Measurements from ENCODE around the gene GTF2A2. TPM values are rescaled to one million over a fixed set of nuclear protein-coding genes. Genes with fewer than 3 reads are reported as not detected.
A peak's percentile ranks its signal among the peaks of the same experiment; 100 is the strongest.

The GTF2A2 gene
- polyA plus RNA-seq, 6 donors from 2014 or later, result 115 to 206 (median 142) TPM

DNA sequence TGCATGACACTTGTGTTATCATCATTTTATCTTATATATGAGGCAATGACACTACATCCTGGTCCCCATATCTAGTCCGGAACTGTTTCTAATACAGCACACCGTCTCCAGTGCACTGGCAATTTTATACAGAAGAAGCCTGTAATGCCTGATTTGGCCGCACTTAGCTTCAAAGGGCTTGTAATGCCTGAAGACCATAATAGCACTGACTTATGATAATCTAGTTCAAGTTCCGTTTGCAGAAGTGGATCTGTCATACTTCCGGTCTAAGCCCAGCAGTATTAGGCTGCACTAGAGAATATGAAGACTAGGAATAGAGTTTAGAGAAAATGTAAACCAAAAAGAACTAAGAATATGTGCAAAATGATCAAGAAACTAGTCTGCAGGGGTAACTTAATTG is 30.5 kb upstream of the GTF2A2 start:
- peak; percentile 44 to 53 for ATAC-seq (ENCODE audit: low read depth in 2 of 2)
- Mint-ChIP-seq H3K27ac (peak overlapping the region; percentile 97 to 99 (median 98)), H3K27me3 (no peaks in the 10 kb centered on the region), H3K9me3 (no peaks in the 10 kb centered on the region), H3K4me1 (peaks cover 28 to 59% (median 47%) of the 10 kb centered on the region in 3 donors), H3K4me3 (peak overlapping the region; percentile 85 to 99 (median 98)), H3K36me3 (peaks cover 5 to 11% of the 10 kb centered on the region in 2 donors)
- peak; percentile 67 for DNase-seq

DNA sequence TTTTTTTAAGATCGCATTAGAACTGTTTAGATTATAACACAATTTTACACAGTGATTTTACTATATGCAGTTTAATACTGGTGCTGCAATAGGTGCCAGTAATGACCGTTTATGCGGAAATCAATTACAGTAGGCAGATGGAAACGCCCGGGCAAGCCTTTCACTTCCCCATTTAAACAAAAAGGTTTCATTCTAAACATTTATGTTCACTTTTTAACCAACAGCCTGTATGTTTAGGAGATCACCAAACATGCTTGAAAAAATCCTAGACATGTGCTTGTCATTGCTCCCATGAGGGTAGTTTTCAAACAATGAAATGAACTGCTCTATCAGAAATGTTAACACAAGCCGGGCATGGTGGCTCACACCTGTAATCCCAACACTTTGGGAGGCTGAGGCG is 29.1 kb upstream of the GTF2A2 start:
- DNase-seq (peak; percentile 71), ATAC-seq (ENCODE audit: low read depth in 2 of 2) (peak; percentile 28 to 35)
- no peaks in the 10 kb centered on the region for H3K27me3 Mint-ChIP-seq
- no peaks in the 10 kb centered on the region for H3K9me3 Mint-ChIP-seq
- peaks cover 28 to 59% (median 47%) of the 10 kb centered on the region in 3 donors for H3K4me1 Mint-ChIP-seq
- peaks cover 5 to 11% of the 10 kb centered on the region in 2 donors for H3K36me3 Mint-ChIP-seq
- H3K27ac Mint-ChIP-seq, result peak overlapping the region; percentile 96 to 99 (median 98)
- H3K4me3 Mint-ChIP-seq, result peak overlapping the region; percentile 83 to 99 (median 92)

GRCh38 chr15:59685737-59686297 is 28.5 kb upstream of the GTF2A2 start:
- DNase-seq (no peak), ATAC-seq (ENCODE audit: low read depth in 2 of 2) (no peak)
- Mint-ChIP-seq H3K9me3 (no peaks in the 10 kb centered on the region), H3K4me3 (peak overlapping the region; percentile 83 to 99 (median 92)), H3K27ac (peak overlapping the region; percentile 34 to 98 (median 80)), H3K27me3 (no peaks in the 10 kb centered on the region), H3K4me1 (peaks cover 28 to 53% (median 43%) of the 10 kb centered on the region in 3 donors), H3K36me3 (peaks cover 5 to 11% of the 10 kb centered on the region in 2 donors)

DNA sequence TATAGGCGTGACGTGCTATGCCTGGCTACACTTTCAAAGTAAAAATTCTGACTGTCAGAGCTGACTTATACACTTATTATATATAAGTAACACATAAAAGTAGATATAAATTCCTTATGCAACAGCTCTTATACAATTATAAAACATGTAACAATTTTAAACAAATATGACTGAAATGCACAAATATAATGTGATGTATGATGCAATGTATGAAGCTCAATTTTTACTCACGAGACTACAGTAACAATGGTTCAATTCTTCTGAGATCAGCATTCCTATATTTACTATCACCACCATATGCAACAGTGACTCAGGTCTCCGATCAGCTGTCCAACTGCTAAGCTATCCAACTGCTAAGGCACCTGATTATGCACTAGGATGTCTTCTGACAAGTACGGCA is 23.6 kb upstream of the GTF2A2 start:
- H3K4me3 Mint-ChIP-seq, result no peak overlapping the region
- no peak overlapping the region for H3K27ac Mint-ChIP-seq
- DNase-seq, result no peak
- peaks cover 0 to 5% of the 10 kb centered on the region in 2 donors for H3K36me3 Mint-ChIP-seq
- peaks cover 9 to 28% (median 14%) of the 10 kb centered on the region in 3 donors for H3K4me1 Mint-ChIP-seq
- H3K27me3 Mint-ChIP-seq, result no peaks in the 10 kb centered on the region
- ATAC-seq (ENCODE audit: low read depth in 2 of 2), result no peak
- H3K9me3 Mint-ChIP-seq, result no peaks in the 10 kb centered on the region

DNA sequence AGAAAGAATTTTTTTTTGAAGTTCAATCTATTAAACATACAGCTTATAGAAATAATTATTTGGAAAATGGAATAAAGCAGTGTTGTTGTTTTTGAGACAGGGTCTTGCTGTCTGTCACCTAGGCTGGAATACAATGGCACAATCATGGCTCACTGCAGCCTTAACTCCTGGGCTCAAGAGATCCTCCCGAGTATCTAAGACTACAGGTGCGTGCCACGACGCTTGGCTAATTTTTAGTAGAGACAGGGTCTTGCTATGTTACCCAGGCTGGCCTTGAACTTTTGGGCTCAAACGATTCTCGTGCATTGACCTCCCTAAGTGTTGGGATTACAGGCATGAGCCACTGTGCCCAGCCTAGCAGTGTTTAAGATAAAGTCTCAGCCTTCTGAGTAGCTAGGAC is 23.0 kb upstream of the GTF2A2 start:
- ATAC-seq (ENCODE audit: low read depth in 2 of 2) (no peak), DNase-seq (no peak)
- Mint-ChIP-seq H3K4me3 (peak overlapping the region in 1 of 8 donors; percentile 37), H3K27me3 (no peaks in the 10 kb centered on the region), H3K4me1 (peaks cover 4 to 23% (median 9%) of the 10 kb centered on the region in 3 donors), H3K36me3 (peaks cover 0 to 5% of the 10 kb centered on the region in 2 donors), H3K27ac (no peak overlapping the region), H3K9me3 (no peaks in the 10 kb centered on the region)

DNA sequence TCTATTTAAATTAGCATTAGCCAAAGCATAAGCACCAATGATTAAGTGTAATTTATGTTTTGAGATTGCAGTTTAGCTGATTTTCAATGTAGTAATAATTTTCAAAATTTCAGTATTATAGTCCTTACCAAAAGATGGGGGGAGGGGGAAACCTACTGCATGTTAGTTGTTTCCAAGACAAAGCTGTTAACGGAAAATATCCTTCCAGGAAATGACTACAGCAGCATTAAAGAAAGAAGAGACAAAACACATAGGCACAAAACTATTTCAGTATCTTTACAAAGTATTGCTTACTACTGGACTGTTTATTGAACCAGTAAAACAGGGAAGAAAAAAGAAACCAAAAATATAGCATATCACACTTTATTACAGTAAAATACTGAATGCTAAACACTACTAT is 21.3 kb upstream of the GTF2A2 start:
- Mint-ChIP-seq H3K4me3 (no peak overlapping the region), H3K36me3 (peaks cover 0 to 5% of the 10 kb centered on the region in 2 donors), H3K4me1 (peaks cover 4 to 10% (median 7%) of the 10 kb centered on the region in 3 donors), H3K9me3 (no peaks in the 10 kb centered on the region), H3K27ac (no peak overlapping the region), H3K27me3 (no peaks in the 10 kb centered on the region)
- ATAC-seq (ENCODE audit: low read depth in 2 of 2) (no peak), DNase-seq (no peak)

- Mint-ChIP-seq H3K27me3 (no peaks in the 10 kb centered on the region), H3K4me1 (peaks cover 3 to 5% (median 4%) of the 10 kb centered on the region in 3 donors), H3K4me3 (no peak overlapping the region), H3K9me3 (no peaks in the 10 kb centered on the region), H3K36me3 (peaks cover 0 to 3% of the 10 kb centered on the region in 2 donors), H3K27ac (no peak overlapping the region)
- ATAC-seq (ENCODE audit: low read depth in 2 of 2) (no peak), DNase-seq (no peak)
These were observed 20.9 kb upstream of the GTF2A2 start for GRCh38 chr15:59678172-59678571.

GRCh38 chr15:59676565-59676964 is 19.2 kb upstream of the GTF2A2 start:
- H3K27ac Mint-ChIP-seq, result no peak overlapping the region
- H3K4me1 Mint-ChIP-seq, result peaks cover 0 to 5% (median 4%) of the 10 kb centered on the region in 3 donors
- ATAC-seq (ENCODE audit: low read depth in 2 of 2) (no peak), DNase-seq (no peak)
- no peaks in the 10 kb centered on the region for H3K36me3 Mint-ChIP-seq
- no peaks in the 10 kb centered on the region for H3K27me3 Mint-ChIP-seq
- H3K4me3 Mint-ChIP-seq, result no peak overlapping the region
- no peaks in the 10 kb centered on the region for H3K9me3 Mint-ChIP-seq

DNA sequence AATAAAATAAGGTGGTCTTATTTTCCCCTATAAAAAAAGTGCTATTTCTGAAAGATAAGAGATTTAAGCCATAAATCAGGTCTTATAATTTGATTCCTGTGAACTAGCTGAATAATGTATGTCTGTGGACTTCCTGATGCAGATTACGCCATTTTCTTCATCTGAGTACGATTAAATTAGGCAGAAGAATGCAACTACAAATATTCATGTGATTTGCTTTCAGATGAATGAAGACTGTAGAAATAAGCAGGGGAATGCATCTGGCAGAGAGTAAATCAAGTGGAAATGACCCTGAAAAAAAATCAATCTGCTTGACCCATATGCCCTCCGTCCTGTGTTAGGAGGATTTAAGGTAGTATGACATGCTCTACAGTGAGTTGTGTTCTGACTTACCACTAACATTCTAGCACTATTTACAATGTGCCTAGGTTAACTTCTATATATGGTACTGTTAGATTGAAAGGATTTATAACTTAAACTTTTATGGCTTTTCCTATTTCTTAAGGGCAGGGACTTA is 17.1 kb upstream of the GTF2A2 start:
- Mint-ChIP-seq H3K4me3 (no peak overlapping the region), H3K9me3 (no peaks in the 10 kb centered on the region), H3K4me1 (peaks cover 0 to 2% (median 1%) of the 10 kb centered on the region in 3 donors), H3K27ac (no peak overlapping the region), H3K27me3 (no peaks in the 10 kb centered on the region), H3K36me3 (no peaks in the 10 kb centered on the region)
- DNase-seq (no peak), ATAC-seq (ENCODE audit: low read depth in 2 of 2) (no peak)

DNA sequence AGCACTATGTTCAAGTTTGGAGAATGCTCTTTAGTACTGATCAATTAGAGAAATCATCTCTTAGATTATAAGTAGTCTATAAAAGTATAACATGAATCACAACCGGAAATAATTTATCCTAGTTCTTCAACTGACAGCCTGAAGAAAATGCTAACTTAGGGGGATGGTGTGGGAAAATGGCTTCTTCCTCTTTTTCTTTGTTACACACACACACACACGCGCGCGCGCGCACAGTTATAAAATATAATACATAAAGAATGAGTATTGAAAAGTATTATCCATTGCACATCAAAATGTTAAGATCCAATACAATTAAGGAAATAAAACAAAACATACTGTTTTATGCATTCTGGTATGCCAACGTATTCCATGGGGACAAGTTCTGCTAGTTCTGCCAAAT is 11.2 kb upstream of the GTF2A2 start:
- no peak for ATAC-seq (ENCODE audit: low read depth in 2 of 2)
- H3K27me3 Mint-ChIP-seq, result no peaks in the 10 kb centered on the region
- H3K9me3 Mint-ChIP-seq, result no peaks in the 10 kb centered on the region
- H3K4me1 Mint-ChIP-seq, result peaks cover 0 to 6% (median 0%) of the 10 kb centered on the region in 3 donors
- no peak for DNase-seq
- H3K4me3 Mint-ChIP-seq, result no peak overlapping the region
- H3K36me3 Mint-ChIP-seq, result peaks cover 0 to 5% of the 10 kb centered on the region in 2 donors
- H3K27ac Mint-ChIP-seq, result no peak overlapping the region

DNA sequence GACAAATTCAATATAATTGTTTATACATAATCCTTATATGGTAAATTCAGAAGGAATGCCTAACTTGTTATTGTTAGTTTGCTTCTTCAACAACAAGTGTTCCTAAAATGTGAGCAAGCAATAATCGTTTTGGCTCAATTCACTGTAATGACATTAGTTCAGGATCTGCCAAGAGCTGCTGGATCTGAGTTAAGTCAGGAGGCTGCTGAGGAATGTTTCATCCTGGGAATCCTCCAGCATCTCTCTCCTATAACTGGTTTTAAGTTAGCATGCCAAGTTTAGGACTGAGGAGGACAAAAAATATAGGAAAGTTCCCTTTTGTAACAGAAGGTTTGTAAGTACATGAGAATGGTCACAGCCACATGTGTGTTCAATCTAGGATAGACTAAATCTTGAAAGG is 4.9 kb upstream of the GTF2A2 start:
- DNase-seq (no peak), ATAC-seq (ENCODE audit: low read depth in 2 of 2) (no peak)
- Mint-ChIP-seq H3K27me3 (no peaks in the 10 kb centered on the region), H3K27ac (no peak overlapping the region), H3K4me1 (peaks cover 0 to 13% (median 10%) of the 10 kb centered on the region in 3 donors), H3K9me3 (no peaks in the 10 kb centered on the region), H3K36me3 (peaks cover 0 to 6% of the 10 kb centered on the region in 2 donors), H3K4me3 (no peak overlapping the region)

GRCh38 chr15:59659366-59659765 is 2.1 kb upstream of the GTF2A2 start:
- peak overlapping the region in 3 of 8 donors; percentile 6 to 65 (median 25) for H3K4me3 Mint-ChIP-seq
- no peaks in the 10 kb centered on the region for H3K27me3 Mint-ChIP-seq
- DNase-seq (no peak), ATAC-seq (ENCODE audit: low read depth in 2 of 2) (no peak)
- peaks cover 0 to 10% (median 10%) of the 10 kb centered on the region in 3 donors for H3K4me1 Mint-ChIP-seq
- no peaks in the 10 kb centered on the region for H3K9me3 Mint-ChIP-seq
- peak overlapping the region in 2 of 6 donors; percentile 32 to 41 for H3K27ac Mint-ChIP-seq
- H3K36me3 Mint-ChIP-seq, result peaks cover 0 to 6% of the 10 kb centered on the region in 2 donors

DNA sequence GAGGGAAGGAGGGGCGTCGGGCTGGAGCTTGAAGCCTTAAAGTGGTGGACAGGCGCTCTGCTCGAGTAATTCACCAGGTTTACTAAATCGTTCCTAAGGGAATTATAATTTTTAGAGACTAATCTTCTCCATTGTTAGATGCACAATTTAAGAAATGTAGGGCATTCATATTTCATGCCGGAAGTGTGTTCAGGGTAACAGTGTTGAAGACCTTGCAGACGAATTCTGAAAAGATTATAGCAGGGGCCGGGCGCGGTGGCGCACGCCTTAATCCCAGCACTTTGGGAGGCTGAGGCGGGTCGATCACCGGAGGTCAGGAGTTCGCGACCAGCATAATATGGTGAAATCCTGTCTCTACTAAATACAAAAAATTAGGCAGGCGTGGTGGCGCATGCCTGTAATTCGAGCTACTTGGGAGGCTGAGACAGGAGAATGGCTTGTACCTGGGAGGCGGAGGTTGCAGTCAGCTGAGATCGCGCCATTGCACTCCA is 365 bp upstream of the GTF2A2 start:
- Mint-ChIP-seq H3K4me1 (peaks cover 4 to 10% (median 10%) of the 10 kb centered on the region in 3 donors), H3K27ac (peak overlapping the region in 4 of 6 donors; percentile 85 to 92 (median 92)), H3K27me3 (no peaks in the 10 kb centered on the region), H3K4me3 (peak overlapping the region in 2 of 8 donors; percentile 91 to 93), H3K9me3 (no peaks in the 10 kb centered on the region), H3K36me3 (peaks cover 1 to 6% of the 10 kb centered on the region in 2 donors)
- DNase-seq (no peak), ATAC-seq (ENCODE audit: low read depth in 2 of 2) (no peak)

- Mint-ChIP-seq H3K27ac (no peak overlapping the region), H3K27me3 (no peaks in the 10 kb centered on the region), H3K4me1 (peaks cover 5 to 7% (median 7%) of the 10 kb centered on the region in 3 donors), H3K4me3 (no peak overlapping the region), H3K9me3 (no peaks in the 10 kb centered on the region), H3K36me3 (peaks cover 0 to 21% of the 10 kb centered on the region in 2 donors)
- DNase-seq, result no peak
- no peak for ATAC-seq (ENCODE audit: low read depth in 2 of 2)
These were observed 3.3 kb downstream of the GTF2A2 start for GRCh38 chr15:59654046-59654445.

Data from naive B cell (primary cell).